Natural killer cell (primary cell): ENCODE data around the gene BCL2L12. TPM values are rescaled to one million over a fixed set of nuclear protein-coding genes. Genes with fewer than 3 reads are reported as not detected.

Source experiments
- ATAC-seq, 3 donors: fragments of 150-1000 bp in 2 of 3; fragments of 200-7000 bp in 1 of 3; cut with Tn5 transposase; 1 replicate in 1 of 3; 2 replicates in 2 of 3; pipeline ENCODE4 v1.10.0; 2021; ENCODE audit warnings: mild to moderate bottlenecking in 2 of 3, moderate library complexity in 2 of 3
- DNase-seq, 2 donors: peaks; one replicate each; pipeline versions ENCODE4 v3.0.0 to v3.0.0-alpha.2; 2013 to 2021; ENCODE audit warnings: mixed read lengths in 1 of 2
- H3K27ac ChIP-seq: one replicate; pipeline ENCODE4 v1.5.1; 2013; ENCODE audit warnings: mild to moderate bottlenecking, low read length
- H3K27me3 ChIP-seq: one replicate; pipeline ENCODE4 v1.6.1; 2013; ENCODE audit warnings: low read length; ENCODE audit not compliant: control insufficient read depth, insufficient read depth
- H3K36me3 ChIP-seq: one replicate; pipeline ENCODE4 v1.6.1; 2013; ENCODE audit warnings: low read length; ENCODE audit not compliant: control insufficient read depth, insufficient read depth
- H3K4me1 ChIP-seq: one replicate; pipeline ENCODE4 v1.6.1; 2013; ENCODE audit warnings: low read length; ENCODE audit not compliant: control insufficient read depth, insufficient read depth
- H3K4me3 ChIP-seq: one replicate; pipeline ENCODE4 v1.5.1; 2013; ENCODE audit warnings: low read length
- H3K9me3 ChIP-seq: one replicate; pipeline ENCODE4 v1.6.1; 2013; ENCODE audit warnings: low read length; ENCODE audit not compliant: control insufficient read depth, insufficient read depth
- H3K27ac Mint-ChIP-seq, 2 donors: one replicate each; pipeline ENCODE4 v1.8.0; 2022; ENCODE audit warnings: mild to moderate bottlenecking in 2 of 2, mixed read lengths in 2 of 2, moderate library complexity in 1 of 2
- H3K27me3 Mint-ChIP-seq, 2 donors: one replicate each; pipeline ENCODE4 v1.8.0; 2022; ENCODE audit warnings: low read depth in 2 of 2, mixed read lengths in 2 of 2
- H3K36me3 Mint-ChIP-seq: one replicate; pipeline ENCODE4 v1.8.0; 2022; ENCODE audit warnings: mixed read lengths
- H3K4me1 Mint-ChIP-seq, 2 donors: one replicate each; pipeline ENCODE4 v1.8.0; 2022; ENCODE audit warnings: mixed read lengths in 2 of 2
- H3K4me3 Mint-ChIP-seq: one replicate; pipeline ENCODE4 v1.8.0; 2022; ENCODE audit warnings: mild to moderate bottlenecking, moderate library complexity, mixed read lengths
- H3K9me3 Mint-ChIP-seq, 2 donors: one replicate each; pipeline ENCODE4 v1.8.0; 2022; ENCODE audit warnings: mixed read lengths in 2 of 2
- WGBS: methylation state at CpG from one replicate; pipeline ENCODE4 v1.1.7; 2013; ENCODE audit warnings: missing lambda C conversion rate; ENCODE audit not compliant: insufficient coverage; 5-methylcytosine and 5-hydroxymethylcytosine counted together
- intact Hi-C: fragments of 100-400 bp; cut with micrococcal nuclease; formaldehyde crosslinking; loops from one replicate; pipeline ENCODE4 v1.14.2; 2022
- total RNA-seq, 4 donors: library from RNA; stranded (reverse); fragments of 120-200 nt in 1 of 4; gene quantifications; one replicate each; pipeline versions ENCODE4 v1.2.3 to v1.2.4, GENCODE V29; 2013 to 2022
- TF ChIP-seq, protein P1 (sequence below): fragments of 200-600 bp; IDR thresholded peaks from one replicate; pipeline ENCODE4 v1.8.0; 2022; ENCODE audit warnings: antibody characterized with exemption

BCL2L12 gene
- total RNA-seq, 3 donors from 2014 or later (not counting 1 experiment from before 2014, with no cell fraction given): 15.6 to 34.6 (median 22.3) TPM

GRCh38 chr19:49704888-49705642 is 39.3 kb downstream of the BCL2L12 start:
- H3K36me3 Mint-ChIP-seq: no peaks in the 10 kb centered on the region
- no peaks in the 10 kb centered on the region for H3K9me3 Mint-ChIP-seq
- ATAC-seq (no peak), DNase-seq (no peak)
- intact Hi-C loops: no loop called here
- peaks cover 0 to under 1% of the 10 kb centered on the region in 2 donors for H3K27me3 Mint-ChIP-seq
- H3K27ac Mint-ChIP-seq: no peak overlapping the region
- TF ChIP-seq, protein P1, sequence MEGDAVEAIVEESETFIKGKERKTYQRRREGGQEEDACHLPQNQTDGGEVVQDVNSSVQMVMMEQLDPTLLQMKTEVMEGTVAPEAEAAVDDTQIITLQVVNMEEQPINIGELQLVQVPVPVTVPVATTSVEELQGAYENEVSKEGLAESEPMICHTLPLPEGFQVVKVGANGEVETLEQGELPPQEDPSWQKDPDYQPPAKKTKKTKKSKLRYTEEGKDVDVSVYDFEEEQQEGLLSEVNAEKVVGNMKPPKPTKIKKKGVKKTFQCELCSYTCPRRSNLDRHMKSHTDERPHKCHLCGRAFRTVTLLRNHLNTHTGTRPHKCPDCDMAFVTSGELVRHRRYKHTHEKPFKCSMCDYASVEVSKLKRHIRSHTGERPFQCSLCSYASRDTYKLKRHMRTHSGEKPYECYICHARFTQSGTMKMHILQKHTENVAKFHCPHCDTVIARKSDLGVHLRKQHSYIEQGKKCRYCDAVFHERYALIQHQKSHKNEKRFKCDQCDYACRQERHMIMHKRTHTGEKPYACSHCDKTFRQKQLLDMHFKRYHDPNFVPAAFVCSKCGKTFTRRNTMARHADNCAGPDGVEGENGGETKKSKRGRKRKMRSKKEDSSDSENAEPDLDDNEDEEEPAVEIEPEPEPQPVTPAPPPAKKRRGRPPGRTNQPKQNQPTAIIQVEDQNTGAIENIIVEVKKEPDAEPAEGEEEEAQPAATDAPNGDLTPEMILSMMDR: no peak
- Histone ChIP-seq H3K9me3 (no peaks in the 10 kb centered on the region), H3K4me3 (no peak overlapping the region), H3K36me3 (no peaks in the 10 kb centered on the region), H3K4me1 (no peaks in the 10 kb centered on the region), H3K27ac (no peak overlapping the region), H3K27me3 (no peaks in the 10 kb centered on the region)
- whole genome bisulfite sequencing: 81% methylated on average over 22 of the region's 22 CpGs
- no peak overlapping the region for H3K4me3 Mint-ChIP-seq
- no peaks in the 10 kb centered on the region for H3K4me1 Mint-ChIP-seq

GRCh38 chr19:49705919-49706318 is 40.2 kb downstream of the BCL2L12 start:
- no peaks in the 10 kb centered on the region for H3K4me1 Mint-ChIP-seq
- Histone ChIP-seq H3K4me1 (no peaks in the 10 kb centered on the region), H3K27me3 (no peaks in the 10 kb centered on the region), H3K4me3 (no peak overlapping the region), H3K36me3 (no peaks in the 10 kb centered on the region), H3K9me3 (no peaks in the 10 kb centered on the region), H3K27ac (no peak overlapping the region)
- intact Hi-C loops: no loop called here
- no peaks in the 10 kb centered on the region for H3K36me3 Mint-ChIP-seq
- 91% methylated on average over 16 of the region's 16 CpGs for WGBS
- ATAC-seq: no peak
- no peak overlapping the region for H3K27ac Mint-ChIP-seq
- TF ChIP-seq, protein P1: no peak
- DNase-seq: no peak
- H3K4me3 Mint-ChIP-seq: no peak overlapping the region
- H3K9me3 Mint-ChIP-seq: no peaks in the 10 kb centered on the region
- peaks cover 0 to 7% of the 10 kb centered on the region in 2 donors for H3K27me3 Mint-ChIP-seq

- H3K27me3 Mint-ChIP-seq: peaks cover 4 to 7% of the 10 kb centered on the region in 2 donors
- H3K27ac Mint-ChIP-seq: no peak overlapping the region
- H3K9me3 Mint-ChIP-seq: no peaks in the 10 kb centered on the region
- Histone ChIP-seq H3K4me3 (no peak overlapping the region), H3K27me3 (no peaks in the 10 kb centered on the region), H3K4me1 (no peaks in the 10 kb centered on the region), H3K27ac (no peak overlapping the region), H3K36me3 (no peaks in the 10 kb centered on the region), H3K9me3 (no peaks in the 10 kb centered on the region)
- peaks cover 0 to 5% of the 10 kb centered on the region in 2 donors for H3K4me1 Mint-ChIP-seq
- ATAC-seq (no peak), DNase-seq (no peak)
- intact Hi-C loops: no loop called here
- WGBS: 95% methylated on average over 18 of the region's 20 CpGs
- no peaks in the 10 kb centered on the region for H3K36me3 Mint-ChIP-seq
- H3K4me3 Mint-ChIP-seq: no peak overlapping the region
- TF ChIP-seq, protein P1: no peak
Observed at GRCh38 chr19:49710372-49710951, 44.7 kb downstream of the BCL2L12 start.
